H1 (cell line): ENCODE measurements around the gene DYNLT2B. TPM values are rescaled to one million over a fixed set of nuclear protein-coding genes. Genes with fewer than 3 reads are reported as not detected.

ENCODE experiments used
- CTCF ChIA-PET: fragments of 300-600 bp; sonication (Branson Sonifier 250); formaldehyde crosslinking; loops from one replicate; lab custom pipeline; 2021; ENCODE audit not compliant: partially characterized antibody; lab: Charles Lee
- POLR2A ChIA-PET: fragments of 300-600 bp; sonication (Branson Sonifier 250); formaldehyde crosslinking; loops from one replicate; lab custom pipeline; 2021; ENCODE audit warnings: inconsistent platforms; ENCODE audit not compliant: partially characterized antibody; lab: Charles Lee
- DNase-seq, 2 experiments: peaks; one replicate each; pipeline versions ENCODE4 v3.0.0 to v3.0.0-alpha.2; 2010 to 2022; ENCODE audit warnings: low spot score in 2 of 2, low read depth in 1 of 2, mixed read lengths in 1 of 2
- FAIRE-seq: peaks from 2 replicates; lab custom pipeline; 2011; peaks lifted over from hg19 to GRCh38; lab: Jason Lieb, UNC
- H2AFZ ChIP-seq: 2 replicates; pipeline ENCODE4 v1.8.1; 2012; ENCODE audit warnings: low read length, inconsistent platforms
- H2AK5ac ChIP-seq: 2 replicates; pipeline ENCODE4 v1.6.1; 2013; ENCODE audit warnings: low read depth, low read length
- H2BK120ac ChIP-seq: replicated peaks from 2 replicates; pipeline ENCODE3; 2013; ENCODE audit warnings: low read depth, low read length, inconsistent platforms
- H2BK12ac ChIP-seq: 2 replicates; pipeline ENCODE4 v1.6.1; 2013; ENCODE audit warnings: low read depth, low read length
- H2BK15ac ChIP-seq: 2 replicates; pipeline ENCODE4 v1.6.1; 2013; ENCODE audit warnings: low read length
- H2BK20ac ChIP-seq: 2 replicates; pipeline ENCODE4 v1.6.1; 2013; ENCODE audit warnings: low read length
- H2BK5ac ChIP-seq: 2 replicates; pipeline ENCODE4 v1.6.1; 2013; ENCODE audit warnings: low read depth, low read length
- H3K14ac ChIP-seq: 2 replicates; pipeline ENCODE4 v1.6.1; 2013; ENCODE audit warnings: inconsistent platforms; ENCODE audit not compliant: insufficient read length
- H3K18ac ChIP-seq: 2 replicates; pipeline ENCODE4 v1.6.1; 2013; ENCODE audit warnings: low read length; ENCODE audit errors: extremely low read depth
- H3K23ac ChIP-seq: 2 replicates; pipeline ENCODE4 v1.6.1; 2013; ENCODE audit warnings: inconsistent platforms; ENCODE audit not compliant: insufficient read length
- H3K23me2 ChIP-seq: 2 replicates; pipeline ENCODE4 v1.6.1; 2013; ENCODE audit warnings: low read depth, low read length
- H3K27ac ChIP-seq: 2 replicates; pipeline ENCODE4 v1.6.1; 2011; ENCODE audit warnings: low read depth, low read length, inconsistent platforms
- H3K27me3 ChIP-seq, 4 experiments: replicated peaks in 1 of 4; 1 replicate in 1 of 4; 2 replicates in 3 of 4; pipeline versions ENCODE4 v1.6.1 to v1.8.1; 2011 to 2013; ENCODE audit warnings: low read length in 3 of 4, mild to moderate bottlenecking in 3 of 4, inconsistent platforms in 2 of 4, mixed read lengths in 2 of 4, moderate library complexity in 1 of 4; ENCODE audit not compliant: control insufficient read depth in 3 of 4, insufficient read depth in 3 of 4; ENCODE audit errors: extremely low read depth in 1 of 4
- H3K36me3 ChIP-seq, 4 experiments: 2 replicates each; pipeline versions ENCODE4 v1.6.1 to v1.8.1; 2011 to 2013; ENCODE audit warnings: mild to moderate bottlenecking in 4 of 4, low read length in 3 of 4, moderate library complexity in 2 of 4, control low read depth in 1 of 4, inconsistent platforms in 1 of 4; ENCODE audit not compliant: insufficient read depth in 4 of 4, control insufficient read depth in 2 of 4
- H3K4ac ChIP-seq: replicated peaks from 2 replicates; pipeline ENCODE3; 2013; ENCODE audit warnings: low read length, low read depth, mixed read lengths, inconsistent platforms; ENCODE audit not compliant: insufficient read length
- H3K4me1 ChIP-seq, 4 experiments: replicated peaks in 1 of 4; 1 replicate in 1 of 4; 2 replicates in 3 of 4; pipeline versions ENCODE4 v1.6.1 to v1.8.1; 2011 to 2013; ENCODE audit warnings: low read length in 3 of 4, inconsistent platforms in 2 of 4, mixed read lengths in 1 of 4; ENCODE audit not compliant: insufficient read depth in 4 of 4, control insufficient read depth in 3 of 4
- H3K4me2 ChIP-seq, 2 experiments: 2 replicates each; pipeline versions ENCODE4 v1.6.1 to v1.8.1; 2011 to 2013; ENCODE audit warnings: low read depth in 2 of 2, low read length in 2 of 2, control low read depth in 1 of 2, inconsistent platforms in 1 of 2, mild to moderate bottlenecking in 1 of 2; ENCODE audit not compliant: insufficient read depth in 1 of 2
- H3K4me3 ChIP-seq, 4 experiments: fragments of 200-600, 300-600 bp in 1 of 4; sonication (generic), shearing (Covaris generic), sonication (Bioruptor Twin) in 1 of 4; 2 replicates each; pipeline versions ENCODE4 v1.5.1 to v1.8.1; 2011 to 2016; ENCODE audit warnings: low read length in 4 of 4, low read depth in 3 of 4, control low read depth in 2 of 4, inconsistent platforms in 2 of 4, mild to moderate bottlenecking in 2 of 4, mixed read lengths in 1 of 4, moderate library complexity in 1 of 4; ENCODE audit not compliant: insufficient read depth in 2 of 4; ENCODE audit errors: extremely low read depth in 1 of 4
- H3K56ac ChIP-seq: replicated peaks from 2 replicates; pipeline ENCODE3; 2013; ENCODE audit warnings: low read depth, mild to moderate bottlenecking, mixed read lengths, low read length, inconsistent platforms; ENCODE audit not compliant: insufficient read length
- H3K79me1 ChIP-seq: 2 replicates; pipeline ENCODE4 v1.6.1; 2013; ENCODE audit warnings: low read depth, low read length, control low read depth
- H3K79me2 ChIP-seq, 2 experiments: 2 replicates each; pipeline versions ENCODE4 v1.6.1 to v1.8.1; 2012 to 2013; ENCODE audit warnings: low read length in 2 of 2, mild to moderate bottlenecking in 2 of 2, inconsistent platforms in 1 of 2; ENCODE audit not compliant: insufficient read depth in 2 of 2, control insufficient read depth in 1 of 2
- H3K9ac ChIP-seq, 4 experiments: replicated peaks in 1 of 4; 1 replicate in 1 of 4; 2 replicates in 3 of 4; pipeline versions ENCODE4 v1.6.1 to v1.8.1; 2011 to 2013; ENCODE audit warnings: low read depth in 3 of 4, low read length in 3 of 4, control low read depth in 2 of 4, mild to moderate bottlenecking in 2 of 4, moderate library complexity in 2 of 4, inconsistent platforms in 1 of 4; ENCODE audit errors: extremely low read depth in 1 of 4
- H3K9me3 ChIP-seq, 2 experiments: 2 replicates each; pipeline versions ENCODE4 v1.6.1 to v1.8.1; 2012 to 2013; ENCODE audit warnings: mild to moderate bottlenecking in 2 of 2, moderate library complexity in 2 of 2, control low read depth in 1 of 2, inconsistent platforms in 1 of 2, low read depth in 1 of 2, low read length in 1 of 2, mixed read lengths in 1 of 2; ENCODE audit not compliant: insufficient read depth in 2 of 2
- H4K20me1 ChIP-seq, 2 experiments: replicated peaks in 1 of 2; 2 replicates each; pipeline versions ENCODE3 to v1.8.1; 2011 to 2013; ENCODE audit warnings: inconsistent platforms in 2 of 2, low read length in 2 of 2, mild to moderate bottlenecking in 1 of 2; ENCODE audit not compliant: insufficient read depth in 2 of 2, control insufficient read depth in 1 of 2
- H4K5ac ChIP-seq: 2 replicates; pipeline ENCODE4 v1.6.1; 2013; ENCODE audit warnings: low read length, low read depth, mixed read lengths, inconsistent platforms; ENCODE audit not compliant: insufficient read length
- H4K8ac ChIP-seq: 2 replicates; pipeline ENCODE4 v1.8.0; 2013; ENCODE audit warnings: mild to moderate bottlenecking, moderate library complexity, low read length, inconsistent platforms; ENCODE audit not compliant: insufficient read depth; ENCODE audit errors: extremely low read depth
- H4K91ac ChIP-seq: replicated peaks from 2 replicates; pipeline ENCODE3; 2013; ENCODE audit warnings: low read length, mixed read lengths, inconsistent platforms; ENCODE audit not compliant: insufficient read length
- BCL11A ChIP-seq, 2 experiments: IDR thresholded peaks; one replicate each; pipeline ENCODE4 v1.6.1; 2011; ENCODE audit warnings: low read depth in 2 of 2, low read length in 2 of 2, mild to moderate bottlenecking in 2 of 2
- CBX5 ChIP-seq: fragments of 300-800, 300-1000 bp; sonication (generic); IDR thresholded peaks from 2 replicates; pipeline ENCODE4 v1.7.1; 2016; ENCODE audit warnings: antibody characterized with exemption, low read length, low read depth
- CBX8 ChIP-seq: fragments of 300-800, 300-1000 bp; sonication (generic); IDR thresholded peaks from 2 replicates; pipeline ENCODE4 v1.7.1; 2016; ENCODE audit warnings: low read depth, low read length, borderline replicate concordance
- CEBPB ChIP-seq: IDR thresholded peaks from 2 replicates; pipeline ENCODE4 v1.6.1; 2012; ENCODE audit warnings: low read depth, low read length
- CREB1 ChIP-seq: IDR thresholded peaks from 2 replicates; pipeline ENCODE4 v1.6.1; 2012; ENCODE audit warnings: inconsistent platforms
- EP300 ChIP-seq, 2 experiments: IDR thresholded peaks; 1 replicate in 1 of 2; 2 replicates in 1 of 2; pipeline ENCODE4 v1.6.1; 2011 to 2012; ENCODE audit warnings: low read depth in 2 of 2, low read length in 2 of 2, mild to moderate bottlenecking in 2 of 2, borderline replicate concordance in 1 of 2, inconsistent platforms in 1 of 2, moderate library complexity in 1 of 2
- GABPA ChIP-seq: IDR thresholded peaks from 2 replicates; pipeline ENCODE4 v1.6.1; 2011; ENCODE audit warnings: mild to moderate bottlenecking, low read length, moderate library complexity, borderline replicate concordance; ENCODE audit not compliant: insufficient read depth
- KDM1A ChIP-seq: fragments of 200-600, 300-600 bp; sonication (generic); IDR thresholded peaks from 2 replicates; pipeline ENCODE4 v1.7.1; 2016; ENCODE audit warnings: mild to moderate bottlenecking, low read length, borderline replicate concordance
- KDM5A ChIP-seq: fragments of 200-600 bp; IDR thresholded peaks from 2 replicates; pipeline ENCODE4 v1.7.1; 2012; ENCODE audit warnings: mild to moderate bottlenecking, low read length, inconsistent platforms, mixed read lengths
- RNF2 ChIP-seq: fragments of 200-900, 300-1000 bp; sonication (generic); IDR thresholded peaks from 2 replicates; pipeline ENCODE4 v1.7.1; 2016; ENCODE audit warnings: borderline replicate concordance, low read depth, mild to moderate bottlenecking, antibody characterized with exemption, low read length; ENCODE audit not compliant: poor library complexity, severe bottlenecking; ENCODE audit errors: missing control alignments
- SIN3A ChIP-seq, 2 experiments: IDR thresholded peaks in 1 of 2; conservative IDR thresholded peaks in 1 of 2; 2 replicates each; pipeline ENCODE4 v1.6.1; 2011 to 2012; ENCODE audit warnings: low read length in 2 of 2, improper control_type of control experiment in 1 of 2, low read depth in 1 of 2, mild to moderate bottlenecking in 1 of 2
- SIRT6 ChIP-seq: IDR thresholded peaks from one replicate; pipeline ENCODE4 v1.7.1; 2012; ENCODE audit warnings: low read length, inconsistent platforms
- SUZ12 ChIP-seq: fragments of 200-600 bp; sonication (generic); IDR thresholded peaks from 2 replicates; pipeline ENCODE4 v1.6.1; 2012; ENCODE audit warnings: mild to moderate bottlenecking, inconsistent platforms, low read length, moderate library complexity, mixed read lengths
- TAF7 ChIP-seq: optimal IDR thresholded peaks from 2 replicates; pipeline ENCODE3; 2011; ENCODE audit warnings: low read depth, mild to moderate bottlenecking, inconsistent platforms, low read length, moderate library complexity, borderline replicate concordance
- WGBS, 2 experiments: shearing (Covaris generic) in 1 of 2; methylation state at CpG; one replicate each; pipeline versions ENCODE4 v1.1.6 to v1.1.7; 2013 to 2015; ENCODE audit warnings: low lambda C conversion rate in 2 of 2, mixed read lengths in 2 of 2, inconsistent platforms in 1 of 2, low coverage in 1 of 2, missing lambda C conversion rate in 1 of 2; ENCODE audit not compliant: insufficient replicate concordance in 2 of 2, insufficient coverage in 1 of 2, insufficient read length in 1 of 2; ENCODE audit errors: extremely low coverage in 1 of 2, missing lambda C conversion rate in 1 of 2; 5-methylcytosine and 5-hydroxymethylcytosine counted together
- polyA plus RNA-seq, 7 experiments: library from polyadenylated mRNA; depleted of rRNA in 3 of 7; stranded (reverse) in 5 of 7; unstranded in 2 of 7; fragments of >200 nt in 5 of 7; fragments of 200-250 nt in 2 of 7; gene quantifications; 1 replicate in 5 of 7; 2 replicates in 1 of 7; 4 replicates in 1 of 7; pipeline versions ENCODE4 v1.2.1 to v1.2.3, GENCODE V29; 2011 to 2013; ENCODE audit warnings: missing spikeins in 2 of 7, mixed read lengths in 2 of 7
- total RNA-seq: library from RNA; stranded (reverse); fragmentation: NEBNext Ultra II Directional; extraction: Animal tissue kit (Norgen Biotek cat#: 25700); gene quantifications from 2 replicates; pipeline ENCODE4 v1.2.1, GENCODE V29; 2021

DYNLT2B gene
- total and polyA plus RNA-seq, 2 of the 8 experiments (the other 6 are each of a cell fraction or from before 2014, with no cell fraction given) = 10.9 to 22.2 TPM

GRCh38 chr3:196255776-196256175 is 62.3 kb downstream of the DYNLT2B start:
- 82% methylated on average over 1 of the region's 1 CpG; no CpG with 5 or more reads in 1 of the 2 experiments for WGBS, 2 experiments
- no peak overlapping the region for H3K4ac ChIP-seq
- no peaks in the 10 kb centered on the region for H3K9me3 ChIP-seq
- no peak for TF ChIP-seq BCL11A (IDR thresholded peaks at IDR 0.05; ENCODE audit: low read depth in 2 of 2, low read length in 2 of 2)
- TF ChIP-seq CEBPB = no peak
- TF ChIP-seq TAF7 = no peak
- TF ChIP-seq KDM5A = no peak
- TF ChIP-seq RNF2 = no peak
- TF ChIP-seq CBX8 = no peak
- no peak for TF ChIP-seq EP300 (IDR thresholded peaks at IDR 0.05; ENCODE audit: borderline replicate concordance in 1 of 2, low read depth in 2 of 2, low read length in 2 of 2)
- TF ChIP-seq CREB1 = no peak
- no peak for TF ChIP-seq SIN3A (conservative IDR thresholded peaks at IDR 0.05 in 1 of 2, IDR thresholded peaks at IDR 0.05 in 1 of 2; ENCODE audit: low read depth in 1 of 2, low read length in 2 of 2)
- no peak for TF ChIP-seq SIRT6
- no peak for TF ChIP-seq SUZ12
- no peak for TF ChIP-seq GABPA
- TF ChIP-seq KDM1A = no peak
- no peak for TF ChIP-seq CBX5

More at GRCh38 chr3:196255776-196256175, 62.3 kb downstream of the DYNLT2B start:
- H3K4me1 ChIP-seq = no peaks in the 10 kb centered on the region
- no peaks in the 10 kb centered on the region for H4K20me1 ChIP-seq
- no peak overlapping the region for H2BK5ac ChIP-seq
- no peak overlapping the region for H4K91ac ChIP-seq
- no peak overlapping the region for H3K4me2 ChIP-seq
- no peaks in the 10 kb centered on the region for H3K23me2 ChIP-seq
- no peak overlapping the region for H3K18ac ChIP-seq
- no peaks in the 10 kb centered on the region for H3K79me2 ChIP-seq
- H3K56ac ChIP-seq = no peak overlapping the region
- H3K27me3 ChIP-seq = no peaks in the 10 kb centered on the region
- no peak overlapping the region for H3K27ac ChIP-seq
- H2BK15ac ChIP-seq = no peak overlapping the region
- H3K9ac ChIP-seq = no peak overlapping the region
- H3K4me3 ChIP-seq = no peak overlapping the region
- no peak overlapping the region for H2AFZ ChIP-seq
- H3K23ac ChIP-seq = no peak overlapping the region
- no peak for DNase-seq
- H2BK120ac ChIP-seq = no peak overlapping the region
- H3K79me1 ChIP-seq = no peaks in the 10 kb centered on the region
- H4K5ac ChIP-seq = no peak overlapping the region
- H3K14ac ChIP-seq = no peak overlapping the region
- ChIA-PET CTCF (interaction anchor here (0.6 to 1.2 kb wide), 5 partner anchors 13 to 267 kb away, joined by 3 to 4 read pairs (median 3); no protein-coding TSS in a partner anchor), POLR2A (no interaction called here)
- peaks cover 0 to 6% (median 0%) of the 10 kb centered on the region in 4 experiments; a peak in 2 of 8 replicates for H3K36me3 ChIP-seq
- no peak overlapping the region for H2BK12ac ChIP-seq
- H2BK20ac ChIP-seq = no peak overlapping the region
- FAIRE-seq = no peak
- no peak overlapping the region for H2AK5ac ChIP-seq
- H4K8ac ChIP-seq = no peak overlapping the region
